Superior temporal gyrus (tissue), 1 donor: Measurements from ENCODE around the gene NCOA1.
"Not testable (repeated sequence)": the region's sequence is repeated elsewhere in the genome, so short reads cannot be mapped to it uniquely, and the experiment has no call there.

ENCODE experiments used
- DNase-seq: peaks from one replicate; pipeline ENCODE4 v3.0.0-alpha.2; 2016; ENCODE audit errors: extremely low spot score

The NCOA1 gene

DNA sequence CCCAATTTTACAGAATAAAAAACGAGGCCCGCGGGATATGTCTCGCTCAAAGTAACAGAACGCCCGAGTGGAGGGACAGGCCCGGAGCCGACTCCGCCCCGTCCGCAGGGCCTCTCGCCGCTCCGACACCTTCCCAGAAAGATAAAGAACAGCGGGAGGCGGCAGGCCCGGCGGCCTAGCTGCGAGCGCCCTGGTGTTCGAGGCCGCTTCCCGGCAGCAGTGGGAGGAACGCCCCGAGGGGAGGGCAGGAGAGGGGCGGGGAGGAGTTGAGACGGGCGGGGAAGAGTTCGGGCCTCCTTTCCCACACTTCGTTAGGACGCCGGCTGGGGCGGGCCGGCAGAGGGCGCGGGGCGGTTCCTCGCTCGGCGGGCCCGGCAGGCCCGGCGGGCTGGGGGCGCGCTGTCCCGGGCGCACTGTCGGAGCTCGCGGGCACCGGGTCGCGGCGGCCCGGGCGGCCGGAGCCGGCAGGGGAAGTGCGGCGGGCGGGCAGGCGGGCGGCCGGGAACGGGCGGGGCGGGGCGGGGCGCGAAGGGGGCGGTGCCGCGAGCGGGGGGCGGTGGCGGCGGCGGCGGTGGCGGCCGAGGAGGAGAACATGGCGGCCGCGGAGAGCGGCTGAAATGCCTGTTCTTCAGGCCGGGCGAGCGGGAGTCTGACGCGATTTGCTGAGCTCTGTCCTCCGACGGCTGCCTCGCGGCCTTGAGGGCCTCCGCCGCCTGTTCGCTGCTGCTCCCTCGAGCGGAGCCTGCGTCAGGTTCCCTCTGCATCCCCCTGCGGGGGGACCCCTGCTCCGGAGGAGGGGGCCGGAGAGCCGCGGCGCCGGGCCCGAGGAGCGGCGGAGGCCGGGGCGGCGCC is at the start of gene NCOA1:
TSS of gene NCOA1 (plus strand) at position 565 of the 852 bp plus-strand sequence. CDS start 167,424 bp downstream, outside the sequence.
- DNase-seq: peak; percentile 81

- no peak for DNase-seq
Observed at GRCh38 chr2:24448797-24449196, 42.3 kb upstream of the NCOA1 start.

- DNase-seq: no peak
Observed at GRCh38 chr2:24449344-24449743, 41.7 kb upstream of the NCOA1 start.

DNA sequence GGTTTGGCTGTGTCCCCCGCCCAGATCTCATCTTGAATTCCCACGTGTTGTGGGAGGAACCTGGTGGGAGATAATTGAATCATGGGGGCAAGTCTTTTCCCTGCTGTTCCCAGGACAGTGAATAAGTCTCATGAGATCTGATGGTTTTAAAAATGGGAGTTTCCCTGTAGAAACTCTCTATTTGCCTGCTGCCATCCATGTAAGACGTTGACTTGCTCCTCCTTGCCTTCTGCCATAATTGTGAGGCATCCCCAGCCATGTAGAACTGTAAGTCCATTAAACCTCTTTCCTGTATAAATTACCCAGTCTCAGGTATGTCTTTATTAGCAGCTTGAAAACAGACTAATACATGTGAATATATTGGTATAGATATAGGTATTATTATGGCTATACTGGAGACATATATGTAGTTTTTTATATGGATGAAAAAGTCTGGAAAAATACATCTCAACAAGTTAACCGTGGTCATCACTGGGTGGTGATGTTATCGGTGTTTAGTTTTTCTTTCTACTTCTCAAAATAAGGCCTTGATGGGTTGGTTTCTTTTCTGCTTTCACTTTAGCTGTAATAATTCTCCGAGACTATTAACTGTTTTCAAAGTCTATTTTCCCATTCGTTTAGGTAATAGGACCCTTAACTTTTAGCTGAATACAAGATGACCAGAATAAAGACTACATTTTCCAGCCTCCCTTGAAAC is 39.1 kb upstream of the NCOA1 start:
- DNase-seq: no peak

- no peak for DNase-seq
Observed at GRCh38 chr2:24452502-24452885, 38.6 kb upstream of the NCOA1 start.

- no peak for DNase-seq
Observed at GRCh38 chr2:24453379-24454073, 37.5 kb upstream of the NCOA1 start.

GRCh38 chr2:24454294-24454693 is 36.8 kb upstream of the NCOA1 start:
- peak; percentile 60 for DNase-seq

DNA sequence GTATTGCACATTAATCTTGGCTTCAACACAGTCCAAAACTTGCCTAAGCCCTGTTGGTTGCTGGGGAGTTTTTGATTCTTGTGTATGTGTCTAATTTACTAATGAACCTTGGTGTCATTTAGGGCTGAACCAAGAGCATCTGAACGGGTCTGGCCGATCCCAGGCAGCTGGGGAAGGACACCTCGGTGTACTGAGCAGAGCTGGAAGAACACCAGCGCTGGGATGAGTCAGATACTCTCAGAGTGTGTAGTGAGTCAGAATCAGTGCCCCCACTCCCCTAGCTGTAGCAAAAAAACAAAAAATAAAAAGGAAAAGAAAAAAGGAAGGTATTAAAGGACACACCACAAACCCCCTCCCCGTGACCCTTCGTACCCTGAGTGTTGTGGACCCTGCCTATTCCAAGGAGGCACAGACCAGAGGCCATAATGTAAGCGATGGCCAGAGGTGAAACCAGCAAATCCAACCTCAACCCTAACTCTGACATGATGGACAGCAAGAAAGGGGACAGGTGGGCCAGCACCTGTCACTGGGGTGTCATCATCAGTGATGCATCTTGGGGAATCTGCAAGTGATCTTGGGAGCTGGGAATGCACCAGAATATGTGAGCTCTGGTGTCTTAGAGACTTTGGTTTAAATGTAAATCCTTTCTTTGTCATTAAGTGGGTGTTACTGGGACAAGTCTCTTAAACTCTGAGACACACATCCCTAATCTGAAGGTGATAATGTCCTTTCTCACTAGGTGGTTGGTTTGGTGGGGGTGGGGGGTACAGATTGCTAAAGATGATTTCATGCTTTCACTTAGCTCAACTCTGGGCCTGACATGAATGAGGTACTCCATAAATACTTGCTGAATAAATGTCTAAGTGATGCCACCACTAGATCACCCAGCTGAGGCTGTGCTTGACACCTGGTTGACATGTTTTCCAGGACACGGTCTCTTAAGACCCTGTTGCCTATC is 34.2 kb upstream of the NCOA1 start:
- DNase-seq: peak; percentile 71

DNA sequence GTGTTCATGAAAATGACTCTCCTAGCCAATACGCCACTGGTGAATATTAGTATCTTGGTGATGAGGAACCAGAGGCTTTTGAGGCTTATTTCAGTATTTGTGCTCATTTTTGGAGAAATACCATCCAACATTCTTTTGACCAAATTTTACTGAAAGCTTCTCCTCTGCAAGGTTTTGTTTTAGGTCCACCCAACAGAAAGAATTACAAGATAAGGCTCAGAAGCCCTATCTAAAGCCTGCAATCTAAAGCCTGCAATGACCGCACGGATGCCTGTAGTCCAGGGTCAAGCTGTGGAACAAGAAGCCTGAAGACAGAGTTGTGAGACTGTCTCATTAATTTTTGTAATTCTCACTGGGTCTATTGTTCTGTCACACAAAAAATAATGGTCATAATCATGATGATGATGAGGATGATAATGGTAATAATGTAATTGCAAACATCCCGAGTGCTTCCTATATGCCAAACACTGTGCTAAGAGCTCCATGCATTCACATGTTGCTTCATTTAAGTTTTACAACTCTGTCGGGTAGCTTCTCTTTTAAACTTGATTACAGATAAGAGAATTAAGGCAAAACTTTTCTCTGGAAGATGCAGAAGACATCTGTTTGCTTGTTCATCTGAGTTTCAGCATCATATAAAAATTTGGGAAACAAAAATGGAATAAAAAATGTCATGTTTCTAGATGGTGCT is 33.2 kb upstream of the NCOA1 start:
- DNase-seq: no peak

DNA sequence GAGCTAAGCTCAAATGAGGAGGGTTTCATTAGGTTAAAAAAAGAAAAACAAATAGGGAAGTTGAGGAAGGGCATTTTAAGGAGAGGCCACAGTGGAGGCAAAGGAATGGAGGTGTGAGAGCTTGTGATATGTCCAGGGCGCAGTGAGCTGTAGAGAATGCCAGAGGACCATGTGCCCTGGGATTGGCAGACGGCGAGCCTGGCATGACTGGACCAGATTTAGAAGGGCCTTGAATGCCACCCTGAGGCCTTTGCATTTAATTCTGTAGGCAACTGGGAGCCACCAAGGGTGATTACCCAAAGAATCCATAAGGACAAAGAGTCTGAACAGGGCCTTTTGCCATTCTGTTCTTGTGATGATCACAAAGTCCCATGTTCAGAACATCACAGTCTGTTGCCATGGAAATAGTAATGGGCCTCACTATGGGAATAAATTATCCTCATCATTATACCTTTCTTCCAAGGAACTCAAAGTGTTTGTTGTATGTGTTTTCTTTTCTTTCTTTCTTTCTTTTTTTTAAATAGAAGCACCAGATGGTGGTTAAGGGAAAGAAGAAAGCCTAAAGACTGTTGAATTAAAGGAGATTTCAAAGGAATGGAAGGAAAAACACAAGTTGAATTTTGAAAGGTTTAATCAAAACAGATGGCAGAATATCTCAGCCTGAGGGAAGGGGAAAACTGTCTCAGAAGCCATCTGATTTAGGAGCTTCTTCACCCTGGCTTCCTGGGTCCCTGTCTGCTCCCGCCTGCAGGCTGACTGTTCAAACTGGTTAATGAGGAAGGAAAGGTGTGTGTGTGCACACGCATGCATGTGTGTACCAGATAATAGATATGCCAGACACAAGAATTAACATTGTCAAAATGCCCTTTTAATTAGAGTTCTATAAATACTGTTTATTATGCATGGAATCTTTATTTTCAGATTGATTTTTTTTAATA is 31.6 kb upstream of the NCOA1 start:
- DNase-seq: peak; percentile 51

DNA sequence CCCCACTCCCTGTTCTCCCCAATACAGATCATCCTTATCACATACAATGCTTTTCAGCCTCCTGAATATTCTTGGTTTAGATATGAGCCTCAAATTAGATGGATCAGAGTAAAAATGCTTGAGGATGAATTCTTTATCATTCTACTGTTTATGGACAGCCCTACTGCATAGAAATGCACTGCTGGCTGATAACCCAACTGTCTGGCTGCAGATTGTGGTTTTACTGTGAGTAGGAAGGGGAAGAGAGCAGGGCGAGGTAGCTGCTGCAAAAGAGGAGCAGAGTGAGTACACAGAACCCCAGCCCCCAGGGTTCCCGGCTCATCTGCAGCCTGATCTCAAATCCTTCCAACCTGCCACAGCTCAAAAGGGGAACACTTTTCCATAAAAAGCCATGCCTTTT is 29.4 kb upstream of the NCOA1 start:
- DNase-seq: no peak

DNA sequence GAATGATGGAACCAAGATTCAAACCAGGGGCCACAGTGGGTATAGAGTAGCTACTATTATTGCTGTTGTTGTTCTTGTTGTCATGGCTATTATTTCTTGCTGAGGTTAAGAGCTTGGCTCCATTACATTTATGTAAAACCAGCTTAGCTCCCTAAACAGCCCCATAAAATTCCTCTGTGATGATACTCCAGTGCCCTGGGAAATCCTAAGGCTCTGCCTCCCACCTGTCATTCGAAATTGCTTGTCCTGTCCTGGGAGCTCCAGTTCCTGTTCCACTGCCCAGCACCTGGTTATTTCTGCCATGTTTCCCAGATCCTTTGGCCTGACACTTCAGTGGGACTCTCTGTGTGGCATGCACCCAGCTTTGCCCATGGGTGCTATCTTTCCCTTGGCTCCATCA is 27.8 kb upstream of the NCOA1 start:
- no peak for DNase-seq

GRCh38 chr2:24466871-24467870 is 23.9 kb upstream of the NCOA1 start:
- DNase-seq: no peak

GRCh38 chr2:24468453-24468852 is 22.6 kb upstream of the NCOA1 start:
- not testable (repeated sequence) for DNase-seq

GRCh38 chr2:24469148-24469650 is 21.9 kb upstream of the NCOA1 start:
- DNase-seq: no peak

- DNase-seq: no peak
Observed at GRCh38 chr2:24471662-24472061, 19.4 kb upstream of the NCOA1 start.

GRCh38 chr2:24472416-24472815 is 18.6 kb upstream of the NCOA1 start:
- DNase-seq: no peak

DNA sequence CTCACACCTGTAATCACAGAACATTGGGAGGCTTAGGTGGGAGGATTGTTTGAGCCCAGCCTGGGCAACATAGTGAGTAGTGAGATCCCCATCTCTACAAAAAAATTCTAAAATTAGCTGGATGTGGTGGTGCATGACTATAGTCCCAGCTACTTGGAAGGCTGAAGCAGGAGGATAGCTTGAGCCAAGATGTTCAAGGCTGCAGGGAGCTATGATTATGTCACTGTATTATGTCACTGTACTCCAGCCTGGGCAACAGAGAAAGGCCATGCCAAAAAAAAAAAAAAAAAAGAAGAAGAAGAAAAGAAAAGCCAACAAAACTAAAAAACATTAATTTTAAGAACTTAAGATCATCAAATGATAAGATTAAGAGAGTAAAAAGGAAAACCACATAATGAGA is 17.4 kb upstream of the NCOA1 start:
- no peak for DNase-seq
